Non-pigmented ciliary epithelial cell (primary cell): ENCODE measurements around the gene COL4A1.

Source experiments
- DNase-seq: peaks from one replicate; pipeline ENCODE4 v3.0.0-alpha.2; 2010; ENCODE audit warnings: low read depth

The COL4A1 gene

DNA sequence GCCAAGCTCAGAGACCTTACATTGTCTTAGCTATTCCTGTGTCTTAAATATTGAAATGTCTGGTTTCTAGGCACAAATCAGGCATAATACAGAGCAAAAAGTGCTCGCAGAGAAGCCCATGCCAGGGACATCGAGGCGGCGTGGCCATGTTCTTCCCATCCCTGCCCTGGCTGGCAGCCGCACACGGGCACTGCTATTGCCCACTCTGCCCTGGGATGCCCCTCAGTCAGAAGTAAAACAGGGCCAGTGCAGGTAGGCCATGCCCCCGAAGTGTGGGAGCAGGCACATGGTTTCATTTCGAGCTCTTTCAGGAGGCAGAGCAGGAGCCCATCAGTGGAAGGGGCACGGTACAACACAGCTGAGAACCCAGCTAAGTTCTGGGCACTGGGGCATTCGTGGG lies 113.5 kb downstream of the COL4A1 start:
- no peak for DNase-seq

DNA sequence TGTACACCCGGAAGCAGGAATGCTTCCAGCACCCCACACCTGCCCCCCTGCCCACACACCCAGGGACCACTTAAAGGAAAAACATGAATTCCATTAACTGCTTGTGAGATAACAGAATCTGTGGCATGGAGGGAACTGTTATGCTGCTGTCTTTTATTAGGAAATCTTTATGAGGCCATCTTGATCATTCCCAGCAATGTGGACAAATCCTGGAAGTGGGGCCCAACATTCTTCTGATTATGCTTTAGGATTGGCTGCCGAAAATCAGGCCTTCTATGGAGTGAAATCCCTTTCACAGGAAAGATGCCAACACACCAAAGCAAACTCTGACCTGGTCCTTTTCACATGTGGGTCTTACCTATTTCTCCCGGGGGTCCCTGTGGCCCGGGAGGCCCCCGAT lies 114.5 kb downstream of the COL4A1 start:
- no peak for DNase-seq

DNA sequence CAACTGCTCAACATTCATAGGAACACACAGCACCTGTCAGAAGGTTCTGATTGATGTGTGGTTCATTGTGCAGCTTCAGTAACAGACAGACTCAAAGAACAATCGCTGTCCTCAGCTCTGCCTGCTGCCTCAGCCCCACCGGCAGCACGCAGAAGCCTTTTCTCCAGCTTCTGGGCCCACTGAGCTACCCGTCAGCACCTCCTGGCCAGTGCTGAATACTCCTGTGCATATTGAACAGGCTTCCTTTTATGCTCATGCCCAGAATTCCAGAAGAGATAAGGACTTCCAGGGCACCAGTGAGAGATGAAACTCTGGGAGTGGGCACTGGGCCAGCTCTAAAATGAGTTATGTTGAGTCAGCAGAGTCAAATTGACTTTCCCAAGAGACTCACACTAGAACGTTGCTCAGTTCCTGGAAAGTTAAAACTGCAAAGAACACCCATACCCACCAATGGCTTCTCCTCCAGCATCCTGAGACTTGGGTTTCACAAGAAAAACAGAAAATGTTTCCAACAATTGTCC lies 119.3 kb downstream of the COL4A1 start:
- peak; percentile 49 for DNase-seq

DNA sequence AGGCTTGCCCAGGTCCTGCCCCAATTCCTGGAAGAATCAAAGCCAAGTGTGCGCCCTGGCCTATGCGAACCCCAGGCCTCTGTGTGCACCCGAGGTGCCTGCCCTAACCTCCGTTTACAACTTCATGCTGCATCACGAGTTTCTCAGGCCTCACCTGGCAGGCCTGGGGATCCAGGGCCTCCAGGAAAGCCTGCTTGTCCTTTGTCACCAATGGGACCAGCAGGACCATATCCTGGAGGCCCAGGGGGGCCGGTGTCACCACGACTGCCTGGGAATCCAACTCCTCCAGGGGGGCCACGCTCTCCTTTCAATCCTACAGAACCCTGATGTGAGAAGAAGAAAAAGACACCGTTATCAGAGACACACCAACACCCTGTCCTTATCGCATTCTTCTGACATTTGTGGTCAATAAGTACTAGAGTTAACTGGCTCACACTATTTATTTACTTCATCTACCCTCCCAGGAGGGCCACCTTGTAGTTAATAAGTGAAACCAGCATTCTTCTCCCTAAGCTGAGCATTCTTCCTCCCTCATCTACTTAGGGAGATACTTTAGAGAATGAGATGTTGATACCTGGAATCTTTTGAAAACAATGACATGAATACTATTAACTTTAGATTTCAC lies 120.6 kb downstream of the COL4A1 start:
- DNase-seq = no peak

DNA sequence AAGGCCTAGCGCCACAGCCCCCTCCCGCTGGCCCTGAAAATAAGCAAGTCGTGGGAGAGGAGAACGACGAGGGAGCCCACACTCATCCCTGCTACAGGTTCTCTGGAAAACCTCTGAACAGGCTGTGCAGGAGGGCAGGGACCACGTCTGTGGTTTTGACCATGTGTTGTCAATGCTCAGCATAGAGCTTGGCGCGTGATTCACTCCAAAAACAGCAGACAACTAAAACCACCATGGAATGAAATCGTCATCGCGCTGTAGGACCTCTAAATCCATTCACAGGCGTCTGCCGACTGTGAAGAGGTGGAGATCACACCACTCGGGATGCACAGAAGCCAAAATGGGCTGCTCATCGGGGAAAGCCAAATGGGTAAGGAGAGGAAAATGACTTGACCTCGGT lies 121.3 kb downstream of the COL4A1 start:
- DNase-seq = peak; percentile 8

DNA sequence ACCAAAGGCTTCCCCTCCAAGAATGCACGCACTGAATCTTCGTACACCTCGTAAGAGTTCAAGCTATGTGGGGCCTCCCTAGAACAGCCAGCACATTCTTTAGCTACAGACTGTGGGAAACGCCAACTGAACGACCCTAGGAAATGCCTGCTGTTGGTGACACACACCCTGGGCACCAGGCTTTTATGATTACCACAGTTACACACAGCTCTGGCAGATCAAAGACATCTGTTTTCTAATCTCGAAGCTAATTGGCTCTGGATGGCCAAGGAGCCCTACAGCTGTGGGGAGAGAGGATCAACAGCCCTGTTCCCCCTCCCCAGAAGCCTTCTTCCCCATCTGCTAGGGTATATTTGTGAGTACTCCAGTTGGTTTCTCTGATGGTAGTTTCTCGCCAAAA lies 123.0 kb downstream of the COL4A1 start:
- no peak for DNase-seq

DNA sequence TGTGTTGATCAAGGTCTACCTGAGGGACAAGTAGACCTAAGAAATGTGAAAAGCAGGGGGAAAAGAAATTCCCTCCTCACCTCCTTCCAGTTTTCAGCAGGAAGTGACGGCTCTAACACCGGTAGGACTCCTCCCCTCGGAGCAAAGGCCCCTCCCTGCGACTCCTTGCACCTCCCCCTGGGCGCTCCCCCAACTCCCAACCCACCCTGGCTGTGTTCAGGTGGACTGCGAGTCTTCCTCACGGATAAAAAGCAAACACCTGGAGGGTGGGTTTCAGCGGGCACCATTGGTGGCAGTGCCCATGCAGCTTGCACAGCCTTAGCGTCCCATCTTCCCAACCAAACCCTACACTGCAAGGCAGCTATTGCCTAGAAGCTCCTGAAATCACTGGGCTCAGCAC lies 124.5 kb downstream of the COL4A1 start:
- no peak for DNase-seq

DNA sequence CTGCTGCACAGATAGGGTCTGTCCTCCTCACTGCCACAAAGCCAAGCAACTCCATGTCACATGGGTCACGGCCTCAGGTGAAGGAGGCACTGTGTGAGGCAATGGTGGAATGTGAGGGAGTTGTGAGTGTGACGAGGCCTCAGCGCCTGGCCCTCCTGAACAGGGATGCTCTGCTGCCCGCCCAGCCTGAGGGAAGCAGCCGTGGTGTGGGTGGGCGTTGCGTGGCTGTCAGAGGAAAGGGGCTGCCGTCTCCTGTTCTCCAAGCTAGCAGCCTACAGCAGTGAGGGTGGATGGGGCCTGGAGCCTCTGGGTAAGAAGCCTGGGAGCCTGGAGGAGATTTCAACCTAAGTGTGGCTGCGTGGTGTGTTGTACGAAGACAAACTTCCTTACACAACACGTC lies 125.0 kb downstream of the COL4A1 start:
- DNase-seq = no peak

DNA sequence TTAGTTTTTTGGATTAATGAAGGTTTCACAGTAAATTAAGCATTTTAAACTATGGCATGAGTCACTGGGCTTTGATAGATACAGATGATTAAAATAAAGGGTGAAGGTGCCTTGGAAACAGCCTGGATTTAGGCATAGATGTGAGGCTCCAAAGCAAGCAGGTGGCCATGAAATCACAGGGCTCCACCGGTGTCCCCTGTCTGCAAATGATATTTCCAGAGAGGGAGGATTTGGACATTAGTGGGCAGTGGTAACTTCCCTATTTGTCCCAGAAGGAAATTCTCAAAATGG lies 127.2 kb downstream of the COL4A1 start:
- DNase-seq = no peak

DNA sequence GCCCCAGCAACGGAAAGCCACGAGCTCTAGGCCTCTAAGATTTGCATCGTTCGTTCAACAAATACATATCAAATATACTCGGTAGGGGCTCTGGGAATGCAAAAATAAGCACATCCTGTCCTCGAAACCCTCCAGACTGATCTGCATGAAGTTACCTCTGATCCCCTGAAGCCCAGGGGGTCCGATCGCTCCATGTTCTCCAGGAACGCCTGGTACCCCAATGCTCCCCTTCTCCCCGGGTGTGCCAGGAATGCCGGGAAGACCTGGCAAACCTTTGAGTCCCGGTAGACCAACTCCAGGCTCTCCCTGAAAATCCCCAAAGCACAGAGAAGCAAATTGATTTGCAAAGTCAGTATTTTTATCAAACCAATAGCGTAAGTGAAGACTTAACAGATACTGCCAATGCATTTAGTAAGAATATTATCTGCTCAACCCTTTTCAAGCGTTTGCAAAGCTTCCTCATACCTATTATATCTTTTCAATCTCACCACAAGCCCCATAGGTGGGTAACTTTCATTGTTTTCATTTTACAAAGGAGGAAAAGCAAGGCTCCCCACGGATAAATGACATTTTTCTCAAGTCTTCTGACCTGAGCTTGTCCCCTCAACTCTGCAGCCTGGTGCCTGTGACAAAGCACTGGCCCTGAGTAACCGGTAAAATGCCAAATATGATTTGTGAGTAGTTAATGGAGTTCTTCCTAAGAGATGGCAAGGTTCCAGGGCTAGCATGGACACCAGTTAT lies 127.7 kb downstream of the COL4A1 start:
- no peak for DNase-seq

DNA sequence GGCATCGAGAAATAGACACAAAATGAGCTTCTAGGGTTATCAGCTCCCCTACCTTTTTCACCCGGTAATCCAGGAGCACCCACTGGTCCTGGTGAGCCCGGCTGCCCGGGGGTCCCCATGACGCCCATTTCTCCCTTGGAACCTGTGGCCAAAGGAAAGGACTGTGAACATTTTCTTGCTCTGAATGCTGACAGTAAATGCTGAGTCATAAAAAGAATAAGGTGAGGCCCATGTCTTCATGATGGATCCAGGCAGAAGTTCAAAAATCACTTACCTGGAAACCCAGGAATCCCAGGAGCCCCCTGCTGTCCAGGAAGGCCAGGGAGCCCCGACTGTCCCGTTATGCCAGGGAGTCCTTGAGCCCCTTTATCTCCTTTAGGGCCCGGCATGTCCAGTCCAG lies 129.2 kb downstream of the COL4A1 start:
- DNase-seq = no peak

DNA sequence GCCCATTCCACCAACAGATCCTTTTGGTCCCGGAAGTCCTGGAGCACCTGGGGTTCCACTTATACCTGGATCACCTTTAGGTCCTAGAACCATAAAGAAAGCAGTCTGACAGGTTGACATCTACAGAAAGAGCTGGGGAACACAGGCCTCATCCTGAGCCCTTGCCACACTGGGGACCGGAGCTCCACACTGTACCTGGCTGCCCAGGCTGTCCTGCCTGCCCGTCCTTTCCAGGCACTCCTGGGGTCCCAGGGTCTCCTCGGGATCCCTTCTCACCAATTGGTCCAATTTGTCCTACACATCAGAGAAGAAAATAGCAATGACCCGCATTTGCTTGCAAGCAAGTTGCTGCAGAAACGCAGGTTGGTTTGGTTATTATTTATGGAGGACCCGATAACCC lies 130.5 kb downstream of the COL4A1 start:
- DNase-seq = no peak

DNA sequence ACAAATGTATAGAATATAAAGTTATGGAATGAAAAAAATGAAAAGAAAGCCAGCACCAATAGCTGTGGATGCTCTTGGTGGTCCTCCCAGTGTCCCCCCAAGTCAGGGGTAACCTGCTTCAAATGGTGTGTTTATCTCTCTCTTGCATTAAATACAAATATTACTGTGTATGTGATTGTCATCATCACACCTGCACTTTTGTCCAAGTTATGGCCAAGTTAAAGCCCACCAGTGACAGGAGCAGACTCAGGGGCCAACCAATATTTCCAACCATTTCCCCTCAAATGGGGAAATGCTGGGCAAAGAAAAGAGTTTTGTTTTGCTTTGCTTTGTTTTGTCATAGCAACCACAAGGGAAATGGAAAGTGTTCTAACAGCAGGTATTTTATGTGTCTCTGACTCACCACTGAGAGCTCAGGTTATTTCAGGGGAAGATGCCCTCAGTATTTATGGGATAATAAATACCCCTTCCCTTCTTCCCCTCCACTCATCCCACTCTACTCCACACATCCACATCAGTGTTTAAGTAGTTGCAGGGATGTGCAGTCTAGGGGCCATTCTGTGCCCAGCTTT lies 133.6 kb downstream of the COL4A1 start:
- no peak for DNase-seq

DNA sequence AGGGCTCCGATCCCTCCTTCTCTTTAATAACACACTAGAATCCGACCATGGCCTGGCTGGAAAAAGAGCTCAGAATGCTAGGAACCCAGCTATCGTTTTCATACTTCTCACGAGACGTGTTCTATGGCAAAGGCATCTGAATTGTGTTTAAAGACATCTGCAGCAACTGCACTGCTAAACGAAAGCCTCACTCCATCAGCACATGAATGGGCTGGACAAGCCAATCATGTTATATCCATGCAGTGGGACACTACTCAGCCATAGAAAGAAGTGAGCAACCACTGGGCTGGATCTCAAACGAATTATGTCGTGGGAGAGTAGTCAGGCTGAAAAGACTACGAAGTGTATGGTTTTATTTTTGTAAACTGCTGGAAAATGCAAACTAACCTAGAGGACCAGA lies 136.1 kb downstream of the COL4A1 start:
- DNase-seq = no peak

DNA sequence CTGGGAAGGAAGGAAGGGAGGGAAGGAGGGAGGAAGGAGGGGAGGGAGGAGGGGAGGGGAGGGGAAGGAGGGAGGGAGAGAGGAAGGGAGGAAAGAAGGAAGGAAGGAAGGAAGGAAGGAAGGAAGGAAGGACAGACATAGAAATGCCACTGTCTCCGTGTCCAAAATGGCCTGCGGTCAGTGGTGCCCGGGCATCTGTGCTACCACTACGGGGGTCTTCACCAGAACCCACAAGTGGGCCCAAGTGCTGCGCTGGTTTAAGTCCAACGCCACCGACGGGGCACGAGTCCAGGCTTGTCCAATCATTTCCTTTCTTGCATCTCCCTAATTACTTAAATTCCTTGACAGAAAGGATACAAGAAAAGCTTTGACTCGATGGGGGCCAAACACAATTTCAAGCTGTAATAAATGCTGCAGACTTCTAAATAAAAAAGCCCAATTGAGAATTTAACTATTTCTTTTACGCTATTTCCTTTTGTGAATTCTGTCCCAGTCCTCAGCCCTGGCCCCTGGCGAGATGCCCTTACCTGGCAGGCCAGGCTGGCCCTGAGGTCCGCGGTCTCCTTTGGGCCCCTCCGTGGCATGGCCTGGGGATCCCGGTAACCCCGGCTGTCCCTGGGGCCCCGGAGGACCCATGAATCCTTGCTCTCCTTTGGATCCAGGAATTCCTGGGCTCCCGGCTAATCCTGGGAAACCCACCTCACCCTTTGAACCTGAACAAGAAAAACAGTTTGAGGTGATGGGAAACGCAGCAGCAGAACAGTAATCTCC lies 136.8 kb downstream of the COL4A1 start:
- DNase-seq = no peak

DNA sequence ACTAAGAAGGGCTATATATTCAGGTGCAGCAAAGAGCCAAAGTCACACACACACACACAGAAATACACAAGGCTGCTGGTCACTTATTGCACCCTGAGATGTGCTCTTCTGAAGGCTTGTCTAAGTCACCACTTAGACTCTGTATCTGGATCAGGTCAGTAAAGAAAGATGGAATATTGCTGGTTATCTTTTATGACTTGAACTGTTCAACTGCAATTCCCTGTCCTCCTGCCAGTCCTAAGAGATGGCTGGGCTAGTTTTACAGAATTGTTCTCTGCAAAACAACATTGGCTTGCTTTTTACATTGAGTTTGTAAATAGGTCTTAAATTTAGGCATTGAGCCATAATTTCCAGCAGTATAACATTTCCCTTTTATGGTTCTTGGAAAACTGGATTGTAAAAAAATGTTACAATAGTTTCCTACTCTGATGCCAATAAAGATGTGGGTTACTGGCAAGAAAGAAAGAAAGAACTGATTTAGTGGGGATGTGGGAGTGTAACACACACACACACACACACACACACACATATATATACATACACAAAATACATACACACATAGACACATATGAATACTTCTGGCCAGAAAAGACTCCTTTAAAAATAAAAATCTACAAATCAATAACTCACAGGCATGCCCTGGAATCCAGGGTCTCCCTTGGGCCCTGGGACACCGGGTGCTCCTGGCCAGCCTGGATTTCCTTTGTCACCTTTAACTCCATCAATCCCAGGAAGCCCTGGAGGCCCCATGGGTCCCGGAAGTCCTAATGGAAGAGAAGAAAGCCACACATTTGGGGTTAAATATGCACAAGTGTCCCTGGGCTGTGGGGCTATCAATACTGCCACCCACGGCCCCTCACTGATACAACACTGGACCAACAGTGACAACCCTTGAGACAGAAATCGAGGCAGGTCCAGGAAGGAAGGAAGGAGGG lies 137.7 kb downstream of the COL4A1 start:
- no peak for DNase-seq

DNA sequence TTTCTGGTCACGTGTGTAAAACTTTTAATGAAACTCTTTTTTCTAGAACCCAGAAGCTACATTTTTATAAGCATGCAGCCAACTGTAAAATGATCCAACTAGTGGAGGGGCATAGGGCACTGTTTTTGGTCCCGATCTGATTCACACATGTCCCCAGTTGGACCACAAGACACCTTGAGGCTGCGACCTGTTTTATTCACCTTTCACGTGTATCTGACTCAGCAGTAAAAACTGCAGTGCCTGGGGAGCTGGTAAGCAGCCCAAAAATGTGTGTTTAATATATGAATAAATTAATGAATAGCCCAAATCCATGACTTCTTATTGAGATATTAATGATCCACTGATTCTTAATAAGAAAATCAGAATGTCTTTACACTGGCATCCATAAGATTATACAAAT lies 140.4 kb downstream of the COL4A1 start:
- no peak for DNase-seq

DNA sequence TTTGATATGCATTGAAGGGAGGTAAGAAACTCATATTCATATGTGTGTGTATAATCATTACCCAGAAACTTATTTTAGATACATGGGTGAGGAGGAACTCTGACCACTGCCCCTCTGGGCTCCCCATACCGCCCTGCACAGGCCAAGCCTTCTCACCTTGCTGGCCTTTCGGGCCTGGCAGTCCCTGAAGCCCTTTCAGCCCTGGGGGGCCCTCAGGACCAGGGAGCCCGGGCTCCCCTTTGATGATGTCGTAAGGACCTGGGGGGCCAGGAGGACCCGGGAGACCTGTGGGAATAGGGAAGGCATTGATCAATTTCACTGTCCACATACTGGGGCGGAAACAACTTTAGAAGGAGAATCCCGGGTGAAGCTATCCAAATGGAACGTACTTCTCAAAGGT lies 142.3 kb downstream of the COL4A1 start:
- no peak for DNase-seq

DNA sequence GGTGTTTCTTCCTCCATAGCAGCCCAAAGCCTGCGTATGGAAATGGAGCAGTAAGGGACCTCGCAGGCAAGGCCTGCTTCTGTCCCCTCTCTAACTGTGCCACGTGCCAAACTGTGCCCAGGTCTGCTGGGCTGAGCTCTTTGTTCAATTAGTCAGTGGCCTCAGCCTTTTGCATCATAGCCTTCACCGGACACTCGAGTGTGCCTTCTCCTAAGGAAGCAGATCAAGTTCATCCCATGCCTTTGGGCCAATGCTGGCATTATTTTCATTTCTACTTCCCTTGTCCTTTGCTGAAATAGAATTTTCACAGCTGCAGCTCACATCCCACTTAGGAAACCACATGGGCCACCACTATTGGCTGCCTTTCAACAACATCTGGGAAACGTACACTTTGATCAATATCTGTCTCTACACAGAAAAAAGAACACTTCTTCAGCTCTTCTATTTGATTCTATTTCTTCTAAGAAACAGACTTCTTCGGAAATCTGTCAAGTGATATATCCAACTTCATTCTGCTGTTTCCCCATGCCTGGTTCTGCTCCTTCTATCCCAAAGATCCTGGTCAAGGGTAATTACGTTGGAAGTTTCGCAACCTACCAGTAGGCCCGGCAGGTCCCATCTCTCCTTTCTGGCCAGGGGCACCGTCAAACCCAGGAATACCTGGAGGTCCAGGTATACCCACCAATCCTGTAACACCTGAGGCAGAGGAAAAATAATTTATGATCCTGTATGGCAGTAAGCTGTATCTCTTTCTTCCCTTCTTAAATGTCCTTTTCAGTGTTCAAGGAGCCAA lies 143.9 kb downstream of the COL4A1 start:
- DNase-seq = no peak

DNA sequence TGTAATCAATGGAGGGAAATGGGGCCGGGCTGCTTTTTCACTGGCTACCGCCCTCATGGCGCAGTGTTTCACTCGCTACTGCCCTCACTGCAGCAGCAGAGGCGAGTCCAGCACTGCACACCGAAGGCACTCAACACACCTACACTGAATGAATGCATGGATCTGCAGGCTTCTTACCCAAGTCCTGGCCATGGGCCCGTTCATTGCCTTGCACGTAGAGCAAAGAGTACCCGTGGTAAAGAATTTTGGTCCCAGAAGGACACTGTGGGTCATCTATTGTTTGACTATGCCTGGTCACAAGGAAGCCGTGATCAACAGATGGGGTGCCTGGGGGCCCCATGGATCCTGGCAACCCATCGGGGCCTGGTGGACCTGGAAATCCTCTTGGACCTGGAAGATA lies 144.9 kb downstream of the COL4A1 start:
- DNase-seq = no peak
